Measurements from ENCODE around the gene EVC.

DNA sequence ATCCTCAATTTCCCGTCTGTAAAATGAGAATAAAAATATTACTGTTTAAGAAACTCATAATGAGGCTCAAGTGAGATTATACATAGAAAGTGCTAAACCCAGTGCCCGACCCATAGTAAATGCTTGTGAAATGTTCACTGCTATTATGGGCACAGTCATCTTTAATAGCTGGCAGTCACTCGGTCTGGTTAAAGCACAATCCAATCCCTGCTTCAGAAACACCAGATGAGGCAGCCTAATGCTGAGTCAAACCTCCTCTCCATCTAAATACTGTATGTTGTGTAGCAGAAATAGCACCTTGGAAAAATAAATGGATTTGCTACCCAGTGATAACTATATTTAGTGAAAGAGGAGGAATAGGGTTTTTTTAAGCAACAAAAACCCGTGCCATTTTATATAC lies 17.1 kb upstream of the EVC start:
- TF ChIP-seq SRF (IDR thresholded peaks at IDR 0.05; ENCODE audit: low read depth, low read length), result no peak
- TF ChIP-seq CTCF (IDR thresholded peaks at IDR 0.05; ENCODE audit: control extremely low read depth in 1 of 3, insufficient read depth in 1 of 3, low read depth in 1 of 3, low read length in 3 of 3), result no peak
- TF ChIP-seq MAX (IDR thresholded peaks at IDR 0.05), result no peak
- TF ChIP-seq POLR2A (IDR thresholded peaks at IDR 0.05; ENCODE audit: control extremely low read depth in 1 of 2, low read depth in 2 of 2, low read length in 2 of 2), result no peak

Data from H1 (cell line).